Epithelial cell of proximal tubule (primary cell): Measurements from ENCODE around the gene SLC7A9. TPM values are rescaled to one million over a fixed set of nuclear protein-coding genes. Genes with fewer than 3 reads are reported as not detected.
"Not testable (repeated sequence)": the region's sequence is repeated elsewhere in the genome, so short reads cannot be mapped to it uniquely, and the experiment has no call there.

ENCODE experiments used
- DNase-seq: peaks from one replicate; pipeline ENCODE4 v3.0.0-alpha.2; 2011; ENCODE audit warnings: low read depth
- H3K4me3 ChIP-seq: 2 replicates; pipeline ENCODE4 v1.5.1; 2011; ENCODE audit warnings: low read depth, mild to moderate bottlenecking, low read length
- total RNA-seq: library from RNA; depleted of rRNA; stranded (reverse); fragments of >200 nt; gene quantifications from 2 replicates; pipeline ENCODE4 v1.2.3, GENCODE V29; 2015
- TF ChIP-seq, protein P1 (sequence below): conservative IDR thresholded peaks from 2 replicates; pipeline ENCODE4 v1.5.1; 2012; ENCODE audit warnings: low read depth, mild to moderate bottlenecking, low read length

SLC7A9 gene
- total RNA-seq, 1 donor from 2014 or later, result not detected

DNA sequence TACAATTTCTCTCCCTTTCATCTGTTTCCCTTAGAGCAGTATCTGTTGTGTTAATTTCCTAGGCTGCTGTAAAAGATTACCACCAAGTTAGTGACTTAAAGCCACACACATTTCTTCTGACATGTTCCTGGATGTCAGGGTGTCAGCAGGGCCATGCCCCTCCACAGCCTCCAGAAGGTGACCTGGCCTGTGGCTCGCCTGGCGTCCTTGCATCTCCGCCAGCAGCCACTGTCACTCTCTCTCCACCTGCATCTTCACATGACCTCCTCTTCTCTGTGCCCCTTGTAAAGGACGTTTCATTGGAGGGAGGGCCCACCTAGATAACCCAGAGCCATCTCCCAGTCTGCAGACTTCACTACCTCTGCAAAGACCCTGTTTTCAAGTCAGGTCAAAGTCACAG, 61.3 kb downstream of the SLC7A9 start:
- TF ChIP-seq, protein P1, sequence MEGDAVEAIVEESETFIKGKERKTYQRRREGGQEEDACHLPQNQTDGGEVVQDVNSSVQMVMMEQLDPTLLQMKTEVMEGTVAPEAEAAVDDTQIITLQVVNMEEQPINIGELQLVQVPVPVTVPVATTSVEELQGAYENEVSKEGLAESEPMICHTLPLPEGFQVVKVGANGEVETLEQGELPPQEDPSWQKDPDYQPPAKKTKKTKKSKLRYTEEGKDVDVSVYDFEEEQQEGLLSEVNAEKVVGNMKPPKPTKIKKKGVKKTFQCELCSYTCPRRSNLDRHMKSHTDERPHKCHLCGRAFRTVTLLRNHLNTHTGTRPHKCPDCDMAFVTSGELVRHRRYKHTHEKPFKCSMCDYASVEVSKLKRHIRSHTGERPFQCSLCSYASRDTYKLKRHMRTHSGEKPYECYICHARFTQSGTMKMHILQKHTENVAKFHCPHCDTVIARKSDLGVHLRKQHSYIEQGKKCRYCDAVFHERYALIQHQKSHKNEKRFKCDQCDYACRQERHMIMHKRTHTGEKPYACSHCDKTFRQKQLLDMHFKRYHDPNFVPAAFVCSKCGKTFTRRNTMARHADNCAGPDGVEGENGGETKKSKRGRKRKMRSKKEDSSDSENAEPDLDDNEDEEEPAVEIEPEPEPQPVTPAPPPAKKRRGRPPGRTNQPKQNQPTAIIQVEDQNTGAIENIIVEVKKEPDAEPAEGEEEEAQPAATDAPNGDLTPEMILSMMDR, result no peak
- DNase-seq, result no peak
- no peak overlapping the region for H3K4me3 ChIP-seq

DNA sequence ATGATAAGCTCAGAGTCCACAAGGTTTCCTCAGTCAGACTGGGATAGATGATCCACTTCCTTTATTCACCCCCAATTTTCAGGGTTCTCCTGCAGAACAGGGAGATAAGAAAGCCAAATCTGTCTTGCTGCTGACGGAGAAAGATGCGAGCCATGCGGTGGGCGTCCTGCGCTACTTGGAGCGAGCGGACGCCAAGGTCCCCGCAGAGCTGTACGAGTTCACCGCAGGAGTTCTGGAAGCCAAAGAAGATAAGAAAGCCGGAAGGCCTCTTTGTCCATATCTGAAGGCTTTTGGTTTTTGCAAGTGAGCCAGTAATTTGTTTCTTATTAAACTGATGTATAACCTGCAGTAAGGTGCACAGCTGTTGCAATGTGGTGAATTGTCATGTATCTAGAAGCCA, 66.7 kb downstream of the SLC7A9 start:
- TF ChIP-seq, protein P1, result no peak
- no peak overlapping the region for H3K4me3 ChIP-seq
- DNase-seq, result no peak

DNA sequence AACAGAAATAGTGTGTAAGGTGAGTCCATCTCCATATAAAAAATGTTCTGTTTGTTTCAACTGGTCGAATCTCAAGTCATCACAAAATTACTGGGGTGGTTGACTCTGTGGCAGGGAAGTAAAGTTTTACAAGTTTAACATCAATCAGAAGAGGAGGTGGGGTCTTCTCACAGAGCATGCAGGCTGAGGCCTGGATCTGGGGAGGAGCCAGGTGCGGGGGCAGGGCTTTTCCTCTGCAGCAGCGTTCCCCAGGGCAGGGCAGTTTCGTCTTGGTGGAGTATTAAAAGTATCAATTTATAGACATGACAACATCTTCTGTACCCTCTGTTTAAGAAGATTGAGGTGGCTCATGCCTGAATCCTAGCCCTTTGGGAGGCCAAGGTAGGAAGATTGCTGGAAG, 68.8 kb downstream of the SLC7A9 start:
- DNase-seq, result no peak
- no peak overlapping the region for H3K4me3 ChIP-seq
- TF ChIP-seq, protein P1, result no peak

DNA sequence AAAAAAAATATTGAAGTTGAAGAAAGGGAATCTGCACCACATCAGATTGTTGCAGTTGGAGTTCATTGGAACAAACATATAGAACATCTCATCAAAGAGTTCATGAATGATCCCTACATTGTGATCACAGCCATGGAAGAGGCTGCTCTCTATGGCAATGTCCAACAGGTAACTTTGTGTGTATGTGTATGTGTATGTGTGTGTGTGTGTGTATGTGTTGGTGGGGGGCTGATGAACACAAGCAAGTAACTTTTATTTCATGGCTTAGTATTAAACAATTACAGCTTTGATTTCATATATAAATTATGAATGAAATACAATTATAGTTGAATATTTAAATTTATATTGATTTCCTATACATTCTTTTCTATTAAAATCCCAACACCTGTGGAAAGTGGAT, 69.4 kb downstream of the SLC7A9 start:
- TF ChIP-seq, protein P1, result no peak
- no peak for DNase-seq
- H3K4me3 ChIP-seq, result no peak overlapping the region

DNA sequence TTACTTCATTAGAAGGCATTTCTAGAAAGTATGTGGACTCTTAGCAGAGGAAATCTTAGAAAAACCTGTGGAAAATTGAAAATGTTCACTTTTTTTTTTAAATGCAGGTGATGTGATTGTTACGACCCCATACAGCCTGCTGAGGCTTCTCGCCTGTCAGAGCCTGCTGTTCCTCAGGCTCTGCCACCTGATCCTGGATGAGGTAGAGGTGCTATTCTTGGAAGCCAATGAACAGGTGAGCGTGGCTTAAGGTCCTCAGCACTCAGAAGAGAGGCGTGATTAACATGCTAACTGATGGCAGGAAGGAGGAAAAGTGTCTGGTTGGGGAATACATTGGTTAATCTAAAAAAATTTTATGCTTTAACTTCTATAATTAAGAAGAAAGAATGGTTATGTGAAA, 71.4 kb downstream of the SLC7A9 start:
- TF ChIP-seq, protein P1, result no peak
- no peak for DNase-seq

DNA sequence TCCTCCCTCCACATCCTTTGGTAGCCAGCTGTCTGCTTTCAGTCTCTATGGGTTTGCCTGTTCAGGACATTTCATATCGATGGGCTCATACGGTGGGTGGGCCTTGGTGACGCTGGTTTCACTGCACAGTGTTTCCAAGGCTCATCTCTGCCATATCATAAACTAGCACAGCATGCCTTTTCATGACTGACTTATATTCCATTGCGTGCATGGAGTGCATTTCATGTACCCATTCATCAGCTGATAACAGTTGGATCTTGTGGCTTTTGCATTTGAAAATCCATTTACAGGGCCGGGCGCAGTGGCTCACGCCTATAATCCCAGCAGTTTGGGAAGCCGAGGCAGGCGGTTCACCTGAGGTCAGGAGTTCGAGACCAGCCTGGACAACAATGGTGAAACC, 80.1 kb downstream of the SLC7A9 start:
- TF ChIP-seq, protein P1, result no peak
- no peak for DNase-seq

More for the DNA sequence above, 71.4 kb downstream of the SLC7A9 start:
- no peak overlapping the region for H3K4me3 ChIP-seq

DNA sequence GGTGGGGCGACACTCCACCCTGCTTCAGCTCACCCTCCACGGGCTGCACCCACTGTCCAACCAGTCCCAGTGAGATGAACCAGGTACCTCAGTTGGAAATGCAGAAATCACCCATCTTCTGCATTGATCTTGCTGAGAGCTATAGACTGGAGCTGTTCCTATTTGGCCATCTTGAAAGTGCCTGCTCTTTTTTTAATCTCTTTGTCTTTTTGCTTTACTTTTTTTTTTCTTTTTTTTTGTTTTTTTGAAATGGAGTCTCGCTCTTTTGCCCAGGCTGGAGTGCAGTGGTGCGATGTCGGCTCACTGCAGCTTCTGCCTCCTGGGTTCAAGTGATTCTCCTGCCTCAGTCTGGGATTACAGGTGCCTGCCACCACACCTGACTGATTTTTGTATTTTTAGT, 81.7 kb downstream of the SLC7A9 start:
- not testable (repeated sequence) for DNase-seq, H3K4me3 ChIP-seq

More for the DNA sequence above, 80.1 kb downstream of the SLC7A9 start:
- no peak overlapping the region for H3K4me3 ChIP-seq

DNA sequence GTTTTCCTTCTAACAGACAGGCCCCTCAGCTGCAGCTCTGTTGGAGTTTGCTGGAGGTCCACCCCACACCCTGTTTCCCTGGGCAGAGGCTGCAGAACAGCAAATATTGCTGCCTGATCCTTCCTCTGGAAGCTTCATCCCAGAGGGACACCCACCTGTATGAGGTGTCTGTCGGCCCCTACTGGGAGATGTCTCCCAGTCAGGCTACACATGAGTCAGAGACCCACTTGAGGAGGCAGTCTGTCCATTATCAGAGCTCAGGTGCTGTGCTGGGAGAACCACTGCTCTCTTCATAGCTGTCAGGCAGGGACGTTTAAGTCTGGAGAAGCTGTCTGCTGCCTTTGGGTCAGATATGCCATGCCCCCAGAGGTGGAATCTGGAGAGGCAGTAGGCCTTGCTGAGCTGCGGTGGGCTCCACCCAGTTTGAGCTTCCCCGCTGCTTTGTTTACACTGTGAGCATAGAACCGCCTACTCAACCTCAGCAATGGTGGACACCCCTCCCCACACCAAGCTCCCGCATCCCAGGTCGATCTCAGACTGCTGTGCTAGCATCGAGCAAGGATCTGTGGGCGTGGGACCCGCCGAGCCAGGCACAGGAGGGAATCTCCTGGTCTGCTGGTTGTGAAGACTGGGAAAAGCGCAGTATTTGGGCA, 82.3 kb downstream of the SLC7A9 start:
- DNase-seq, H3K4me3 ChIP-seq: not testable (repeated sequence)

DNA sequence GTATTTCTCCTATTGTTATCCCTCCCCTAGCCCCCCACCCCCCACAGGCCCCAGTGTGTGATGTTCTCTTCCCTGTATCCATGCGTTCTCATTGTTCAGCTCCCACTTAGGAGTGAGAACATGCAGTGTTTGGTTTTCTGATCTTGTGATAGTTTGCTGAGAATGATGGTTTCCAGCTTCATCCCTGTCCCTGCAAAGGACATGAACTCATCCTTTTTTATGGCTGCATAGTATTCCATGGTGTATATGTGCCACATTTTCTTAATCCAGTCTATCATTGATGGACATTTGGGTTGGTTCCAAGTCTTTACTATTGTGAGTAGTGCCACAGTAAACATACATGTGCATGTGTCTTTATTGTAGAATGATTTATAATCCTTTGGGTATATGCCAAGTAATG, 87.5 kb downstream of the SLC7A9 start:
- H3K4me3 ChIP-seq, DNase-seq: not testable (repeated sequence)
